GM12892 (cell line): Measurements from ENCODE around the gene RIN1.

Experiments
- POLR2A ChIP-seq: IDR thresholded peaks from 2 replicates; pipeline ENCODE4 v1.6.1; 2011; ENCODE audit warnings: low read depth, low read length, control low read depth
- POLR2AphosphoS5 ChIP-seq: IDR thresholded peaks from 2 replicates; pipeline ENCODE4 v1.6.1; 2011; ENCODE audit warnings: low read depth, low read length, control low read depth
- TAF1 ChIP-seq: IDR thresholded peaks from 2 replicates; pipeline ENCODE4 v1.6.1; 2011; ENCODE audit warnings: low read depth, mild to moderate bottlenecking, control low read depth, low read length, borderline replicate concordance

DNA sequence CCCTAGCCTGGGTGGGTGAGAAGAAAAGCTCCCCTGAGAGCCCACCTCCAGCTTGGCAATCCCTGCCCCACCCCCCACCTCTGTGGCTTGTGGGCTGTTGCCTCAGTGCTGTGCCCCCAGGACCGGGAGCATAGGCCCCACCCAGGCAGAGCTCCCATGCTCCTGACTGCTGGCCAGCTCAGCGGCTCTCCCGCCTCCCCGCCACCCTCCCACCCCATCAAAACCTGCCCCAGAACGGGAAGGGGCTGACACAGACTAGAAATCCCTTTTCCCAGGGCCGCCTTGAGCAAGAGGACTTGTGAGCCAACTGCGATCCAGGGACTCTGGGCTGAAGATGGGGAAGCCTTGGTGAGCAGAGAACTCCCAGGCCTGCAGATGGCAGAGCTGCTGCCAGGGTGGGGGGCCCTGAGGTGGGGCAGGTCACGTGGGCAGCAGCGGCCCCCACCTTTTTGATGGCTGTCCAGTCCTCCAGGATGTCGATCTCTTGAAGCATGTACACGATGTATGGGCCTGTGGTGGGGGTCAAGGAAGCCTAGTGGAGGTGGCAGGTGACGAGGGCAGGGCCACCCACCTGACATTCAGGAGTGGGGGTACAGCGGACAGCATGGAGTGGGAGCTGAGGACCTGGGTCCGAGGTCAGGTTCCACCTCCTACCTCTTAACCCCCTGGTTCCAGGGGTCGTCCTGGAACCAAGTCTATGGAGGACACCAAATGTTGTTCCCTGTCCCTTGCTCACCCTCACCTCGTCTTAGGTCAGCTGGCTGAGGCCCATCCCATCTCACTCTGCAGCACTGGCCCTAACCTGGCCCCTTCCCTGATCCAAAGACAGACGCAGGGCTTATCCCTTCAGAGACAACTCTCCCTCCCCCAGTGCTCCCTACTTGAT is 2.3 kb upstream of the RIN1 start:
- TF ChIP-seq POLR2A: no peak
- no peak for TF ChIP-seq POLR2AphosphoS5
- TF ChIP-seq TAF1: no peak
